NCI-H774 (cell line): ENCODE measurements around the gene KRTAP10-10.
"Not testable (repeated sequence)": the region's sequence is repeated elsewhere in the genome, so short reads cannot be mapped to it uniquely, and the experiment has no call there.

Source experiments
- DNase-seq: peaks from one replicate; lab custom pipeline; 2025; lab: John Stamatoyannopoulos, UW

KRTAP10-10 gene

DNA sequence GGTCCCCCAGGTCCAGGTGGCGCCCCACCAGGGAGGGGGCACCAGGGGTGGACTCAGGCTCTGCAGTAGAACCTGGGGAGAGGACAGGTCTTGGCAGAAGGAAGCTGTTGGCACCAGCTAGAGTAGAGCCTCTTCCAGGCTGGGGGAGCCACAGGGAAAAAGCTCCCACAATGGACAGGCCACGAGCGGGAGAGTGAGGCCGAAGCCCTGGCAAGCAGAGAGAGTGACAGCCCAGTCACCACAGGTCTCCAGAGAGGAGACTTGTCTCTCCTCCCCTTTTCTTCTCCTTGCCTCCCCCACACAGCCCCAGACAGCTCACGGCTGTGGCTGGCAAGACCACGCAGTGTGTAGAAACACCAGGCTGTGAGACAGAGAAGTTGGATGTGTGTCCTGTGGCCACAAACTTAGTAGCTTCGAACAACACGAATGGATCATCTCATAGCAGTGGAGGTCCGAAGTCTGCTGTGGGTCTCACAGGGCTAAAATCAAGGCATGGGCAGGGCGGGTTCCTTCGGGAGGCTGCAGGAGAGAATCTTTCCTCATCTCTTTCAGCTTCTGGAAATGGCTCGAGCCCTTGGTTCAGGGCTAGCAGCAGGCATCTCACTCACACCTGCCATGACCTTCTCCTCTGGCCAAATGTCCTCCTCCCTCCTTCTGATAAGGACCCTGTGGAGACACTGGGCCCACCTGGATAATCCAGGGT is 14.0 kb downstream of the KRTAP10-10 start:
- DNase-seq = no peak

DNA sequence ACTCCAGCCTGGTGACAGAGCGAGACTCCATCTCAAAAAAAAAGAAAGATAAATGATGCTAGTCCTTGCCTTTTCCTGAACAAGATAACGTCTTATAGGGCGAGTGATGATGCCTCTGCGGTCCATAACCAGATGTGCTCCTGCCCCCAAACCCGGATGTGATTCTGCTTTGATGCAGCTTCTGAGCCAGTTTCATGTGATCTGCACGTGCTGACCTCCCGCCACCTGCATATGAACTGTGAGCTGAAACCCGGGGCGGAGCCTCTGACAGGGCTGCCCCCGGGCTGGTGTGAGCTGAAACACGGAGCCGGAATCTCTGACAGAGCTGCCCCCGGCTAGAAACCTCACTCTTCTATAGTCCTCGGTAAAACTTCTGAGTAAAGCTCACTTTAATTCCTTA is 16.0 kb downstream of the KRTAP10-10 start:
- no peak for DNase-seq

DNA sequence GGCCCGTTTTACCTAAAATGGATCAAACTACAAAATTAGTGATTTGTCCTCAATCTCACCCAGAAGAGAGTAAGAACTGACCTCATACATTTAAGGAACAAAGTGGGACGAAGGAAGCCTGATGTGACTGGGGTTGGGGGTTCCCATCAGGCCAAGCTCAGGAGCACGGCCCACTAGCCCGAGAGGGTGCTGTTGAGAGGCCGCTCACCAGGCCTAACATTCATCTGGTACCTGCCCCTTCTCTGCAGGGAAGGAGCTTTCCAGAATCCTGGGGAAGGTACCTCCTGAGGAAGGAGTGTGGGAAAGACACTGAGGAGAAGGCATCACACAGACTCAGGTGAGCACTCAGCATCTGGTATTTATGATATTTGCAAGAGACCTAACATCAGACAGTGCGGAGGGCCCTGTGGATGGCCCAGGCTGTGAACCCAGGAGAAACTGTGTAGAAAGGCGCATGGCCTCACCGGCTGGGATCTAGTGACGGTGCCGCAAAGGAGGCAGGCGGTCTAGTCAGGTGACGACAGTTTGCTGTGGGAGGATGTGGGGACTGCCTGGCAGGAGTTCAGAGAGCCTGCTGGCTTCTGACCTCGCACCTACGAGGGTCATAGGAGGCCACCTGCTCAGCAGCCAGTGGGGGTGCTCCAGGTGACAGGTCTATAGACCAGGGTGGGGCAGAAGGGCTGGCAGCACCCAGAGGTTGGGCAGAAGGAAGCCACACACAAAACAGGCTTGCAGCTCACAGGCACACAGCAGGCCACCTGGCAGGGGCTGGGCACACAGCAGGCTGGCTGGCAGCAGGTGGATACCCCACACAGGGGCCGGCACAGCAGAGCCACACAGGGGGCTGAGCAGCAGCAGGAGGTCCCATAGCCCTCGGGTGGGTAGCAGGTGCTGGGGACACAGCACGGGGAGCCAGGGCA is 16.8 kb downstream of the KRTAP10-10 start:
- DNase-seq = no peak

DNA sequence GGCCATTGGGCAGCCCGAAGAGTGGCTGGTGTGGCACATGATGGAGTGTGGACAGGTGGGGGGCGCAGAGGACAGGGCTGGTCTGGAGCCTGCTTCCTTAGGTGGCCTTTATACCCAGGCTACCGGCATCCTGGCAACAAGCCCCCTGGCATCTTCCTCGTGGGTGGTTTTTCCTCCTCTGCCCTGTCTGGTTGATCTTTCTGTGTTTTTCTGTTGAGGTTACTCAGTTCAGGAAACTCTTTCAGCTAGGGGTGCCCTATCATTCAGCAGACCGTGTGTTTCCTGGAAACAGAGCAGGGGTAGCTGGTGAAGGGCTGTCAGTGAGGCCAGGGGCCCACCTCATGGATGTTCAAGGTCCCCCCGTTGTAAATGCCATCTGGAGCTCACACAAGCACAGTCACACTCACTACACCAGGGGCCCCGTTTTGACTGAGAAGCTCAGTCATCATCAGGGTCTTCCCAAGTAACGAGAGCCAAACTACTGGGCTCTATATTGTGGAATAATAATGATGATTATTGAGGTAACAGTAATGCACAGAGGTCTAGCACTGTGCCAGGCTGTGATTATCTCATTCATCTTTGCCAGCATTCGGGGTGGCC is 17.5 kb downstream of the KRTAP10-10 start, which contains the start of gene KRTAP12-4:
Gene KRTAP12-4, minus strand, starts transcription at position 84 of the 600 bp plus-strand sequence. Its CDS starts 45 bp downstream, at position 39.
- no peak for DNase-seq

DNA sequence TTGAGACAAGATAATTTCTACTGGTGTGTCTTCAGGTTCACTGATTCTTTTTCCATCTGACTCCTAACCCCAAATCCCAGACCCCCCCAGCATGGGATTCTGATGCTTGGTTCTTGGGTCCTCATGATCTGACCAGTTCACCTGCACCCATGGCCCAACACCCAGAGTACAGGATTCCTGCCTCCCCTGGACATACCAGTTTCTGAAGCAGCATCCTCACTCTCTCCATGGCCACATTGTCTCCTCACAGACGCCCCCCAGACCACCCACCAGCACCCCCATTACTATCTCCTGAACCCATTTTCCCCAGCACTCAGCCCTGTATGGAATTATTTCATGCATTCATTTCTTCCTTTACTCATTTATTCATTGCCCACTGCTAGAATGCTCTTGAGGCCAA is 19.7 kb downstream of the KRTAP10-10 start:
- no peak for DNase-seq

DNA sequence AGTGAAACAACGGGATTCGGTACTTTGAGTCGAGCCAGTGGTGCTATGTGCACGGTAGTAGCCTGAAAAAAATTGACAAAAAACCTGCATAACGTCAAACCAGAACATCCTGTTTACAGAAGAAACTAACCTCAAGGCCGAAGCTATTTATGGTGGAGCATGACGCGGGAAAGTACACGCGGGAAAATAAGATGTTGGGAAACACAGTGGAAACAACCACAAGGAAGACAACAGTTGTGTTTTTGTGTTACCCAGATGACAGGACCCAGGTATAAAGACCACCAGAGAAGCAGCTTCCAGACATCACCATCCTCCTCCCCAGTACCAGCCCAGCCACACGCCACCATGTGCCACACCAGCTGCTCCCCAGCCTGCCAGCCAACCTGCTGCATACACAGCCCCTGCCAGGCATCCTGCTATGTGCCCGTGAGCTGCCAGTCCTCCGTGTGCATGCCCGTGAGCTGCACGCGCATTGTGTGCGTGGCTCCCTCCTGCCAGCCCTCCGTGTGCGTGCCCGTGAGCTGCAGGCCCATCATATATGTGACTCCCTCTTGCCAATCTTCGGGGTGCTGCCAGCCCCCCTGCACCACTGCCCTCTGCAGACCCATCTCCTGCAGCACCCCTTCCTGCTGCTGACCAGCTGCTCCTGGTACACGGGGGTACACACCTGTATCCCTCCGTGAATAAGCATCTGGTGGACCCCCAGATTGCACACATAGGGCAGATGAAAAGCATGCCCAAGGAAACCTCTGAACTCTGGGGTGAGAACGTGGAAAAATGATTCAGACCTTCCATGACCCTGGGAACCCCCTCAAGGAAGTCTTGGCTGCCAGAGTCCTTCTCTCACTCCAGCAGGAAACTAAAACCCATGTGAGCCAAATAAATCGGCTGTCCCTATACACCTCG is 20.7 kb downstream of the KRTAP10-10 start, which contains the start of gene KRTAP12-3:
Gene KRTAP12-3, plus strand, starts transcription at position 298 of the 906 bp plus-strand sequence. Its CDS starts 48 bp downstream, at position 346.
- DNase-seq = no peak

DNA sequence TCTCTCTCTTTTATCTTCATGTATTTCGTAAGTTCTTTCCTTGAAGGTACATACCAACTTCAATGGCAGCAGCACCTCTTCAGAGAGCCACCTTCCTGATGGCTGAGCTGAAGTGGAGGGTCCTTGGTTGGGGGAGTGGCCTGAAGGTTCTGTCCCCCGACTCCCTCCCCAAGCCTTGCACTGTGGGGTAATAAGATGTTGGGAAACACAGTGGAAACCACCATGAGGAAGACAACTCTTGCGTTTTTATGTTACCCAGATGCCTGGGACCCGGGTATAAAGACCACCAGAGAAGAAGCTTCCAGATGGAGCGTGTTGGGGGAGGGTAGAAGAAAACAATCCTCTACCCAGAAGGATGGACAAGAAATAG is 21.4 kb downstream of the KRTAP10-10 start:
- no peak for DNase-seq

DNA sequence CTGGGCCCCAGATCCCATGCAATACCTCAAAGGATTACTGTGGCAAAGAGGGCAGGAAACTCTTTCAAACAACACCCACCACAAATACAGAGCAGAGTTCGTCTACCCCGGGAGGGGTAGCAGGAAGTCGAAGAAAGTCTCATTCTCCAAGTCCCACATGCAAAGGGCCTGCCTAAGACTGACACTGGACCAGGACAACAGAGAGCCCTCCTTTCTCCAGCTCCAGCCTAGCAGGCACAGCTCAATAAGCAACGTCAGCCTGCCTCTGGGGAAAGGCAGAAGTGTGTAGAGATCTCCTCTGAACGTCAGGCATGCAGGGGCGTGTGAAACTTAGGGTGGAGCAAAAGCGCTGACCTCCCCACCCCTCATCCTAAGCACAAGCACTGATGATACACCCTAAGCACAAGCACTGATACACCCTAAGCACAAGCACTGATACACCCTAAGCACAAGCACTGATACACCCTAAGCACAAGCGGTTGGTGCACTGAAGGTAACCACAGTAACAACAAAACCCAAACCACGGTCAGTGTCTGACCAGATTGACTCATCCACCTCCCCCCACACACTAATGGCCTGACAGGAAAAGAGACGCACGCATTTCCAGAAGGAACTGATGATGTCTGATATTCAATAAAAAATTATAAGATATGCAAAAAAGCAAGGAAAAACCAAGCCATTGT is 21.9 kb downstream of the KRTAP10-10 start:
- DNase-seq = no peak

DNA sequence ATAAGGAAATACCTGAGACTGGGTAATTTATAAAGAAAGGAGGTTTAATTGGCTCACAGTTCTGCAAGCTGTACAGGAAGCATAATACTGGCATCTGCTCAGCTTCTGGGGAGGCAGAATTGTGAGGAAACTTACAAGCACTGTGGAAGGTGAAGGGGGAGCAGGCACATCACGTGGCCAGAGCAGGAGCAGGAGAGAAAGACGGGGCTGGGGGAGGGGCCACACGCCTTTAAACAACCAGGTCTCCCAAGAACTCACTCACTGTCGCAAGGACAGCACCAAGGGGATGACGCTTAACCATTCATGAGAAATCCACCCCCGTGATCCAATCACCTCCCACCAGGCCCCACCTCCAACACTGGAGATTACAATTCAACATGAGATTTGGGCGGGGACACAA is 24.4 kb downstream of the KRTAP10-10 start:
- DNase-seq = not testable (repeated sequence)

DNA sequence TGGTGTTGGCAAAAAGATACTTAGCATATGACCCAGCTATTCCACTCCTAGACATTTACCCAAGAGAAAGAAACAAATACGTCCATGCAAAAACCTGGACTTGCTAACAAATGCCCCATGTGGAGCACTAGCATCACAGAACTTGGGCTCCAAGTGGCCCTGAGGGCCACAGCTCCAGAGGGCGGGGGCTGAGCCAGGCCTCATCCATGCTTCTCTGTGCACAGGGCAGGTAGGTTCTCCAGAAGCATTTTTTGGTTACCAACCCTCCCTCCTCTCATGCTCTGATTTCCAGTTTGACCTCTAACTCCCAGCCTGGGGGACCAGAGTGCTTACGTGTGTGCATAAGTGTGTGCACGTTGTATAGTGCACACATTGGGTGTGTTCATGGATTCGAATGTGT is 27.5 kb downstream of the KRTAP10-10 start:
- DNase-seq = no peak

DNA sequence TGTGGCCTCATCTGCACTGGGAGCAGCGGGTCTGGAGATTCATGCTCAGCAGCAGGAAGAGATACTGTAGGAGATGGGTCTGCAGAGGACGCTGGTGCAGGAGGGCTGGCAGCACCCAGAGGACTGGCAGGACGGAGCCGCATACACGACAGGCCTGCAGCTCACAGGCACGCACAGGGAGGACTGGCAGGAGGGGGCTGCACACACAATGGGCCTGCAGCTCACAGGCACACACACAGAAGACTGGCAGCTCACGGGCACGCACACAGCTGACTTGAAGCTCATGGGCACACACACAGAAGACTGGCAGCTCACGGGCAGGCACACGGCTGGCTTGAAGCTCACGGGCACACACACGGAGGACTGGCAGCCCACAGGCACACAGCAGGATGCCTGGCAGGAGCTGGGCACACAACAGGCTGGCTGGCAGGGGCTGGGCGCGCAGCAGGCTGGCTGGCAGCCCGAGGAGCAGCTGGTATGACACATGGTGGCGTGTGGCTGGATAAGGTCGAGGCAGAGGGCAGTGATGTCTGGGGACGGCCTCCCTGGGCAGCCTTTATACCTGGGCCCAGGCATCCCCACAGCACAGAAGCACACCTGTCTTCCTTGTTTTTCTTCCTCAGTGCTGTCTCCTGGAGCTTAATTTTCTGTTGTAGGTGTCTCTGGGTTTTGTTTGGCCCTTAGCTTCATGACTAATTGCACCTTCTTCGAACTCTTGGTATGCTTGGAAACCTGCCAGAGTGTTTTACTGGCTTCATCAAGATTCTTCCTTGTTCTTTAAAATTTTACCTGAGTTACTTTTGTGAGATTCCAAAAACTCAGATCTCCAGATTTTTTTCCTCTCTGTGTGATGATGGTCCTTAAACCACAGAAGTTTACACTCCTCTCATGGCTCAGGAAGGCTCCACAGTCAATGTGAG is 29.5 kb downstream of the KRTAP10-10 start, which contains the start of gene KRTAP12-2:
Gene KRTAP12-2, minus strand, starts transcription at position 527 of the 920 bp plus-strand sequence. Its CDS starts 41 bp downstream, at position 486.
- DNase-seq = no peak

DNA sequence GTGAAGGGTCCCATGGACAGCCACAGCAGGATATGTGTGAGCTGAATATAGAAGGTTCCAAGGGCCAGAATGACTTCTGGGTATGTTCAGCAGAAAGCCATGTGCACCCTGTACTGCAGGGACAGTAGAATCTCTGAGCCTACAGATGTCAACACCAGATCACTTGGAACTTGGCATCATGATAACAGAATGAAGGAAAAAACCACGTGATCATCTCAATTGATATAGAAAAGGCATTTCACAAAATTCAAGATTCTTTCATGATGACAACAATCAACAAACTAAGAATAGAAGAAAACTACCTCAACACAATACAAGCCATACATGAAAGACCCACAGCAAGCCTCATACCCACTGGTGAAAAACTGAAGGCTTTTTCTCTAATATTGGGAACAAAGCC is 30.5 kb downstream of the KRTAP10-10 start:
- DNase-seq = no peak

DNA sequence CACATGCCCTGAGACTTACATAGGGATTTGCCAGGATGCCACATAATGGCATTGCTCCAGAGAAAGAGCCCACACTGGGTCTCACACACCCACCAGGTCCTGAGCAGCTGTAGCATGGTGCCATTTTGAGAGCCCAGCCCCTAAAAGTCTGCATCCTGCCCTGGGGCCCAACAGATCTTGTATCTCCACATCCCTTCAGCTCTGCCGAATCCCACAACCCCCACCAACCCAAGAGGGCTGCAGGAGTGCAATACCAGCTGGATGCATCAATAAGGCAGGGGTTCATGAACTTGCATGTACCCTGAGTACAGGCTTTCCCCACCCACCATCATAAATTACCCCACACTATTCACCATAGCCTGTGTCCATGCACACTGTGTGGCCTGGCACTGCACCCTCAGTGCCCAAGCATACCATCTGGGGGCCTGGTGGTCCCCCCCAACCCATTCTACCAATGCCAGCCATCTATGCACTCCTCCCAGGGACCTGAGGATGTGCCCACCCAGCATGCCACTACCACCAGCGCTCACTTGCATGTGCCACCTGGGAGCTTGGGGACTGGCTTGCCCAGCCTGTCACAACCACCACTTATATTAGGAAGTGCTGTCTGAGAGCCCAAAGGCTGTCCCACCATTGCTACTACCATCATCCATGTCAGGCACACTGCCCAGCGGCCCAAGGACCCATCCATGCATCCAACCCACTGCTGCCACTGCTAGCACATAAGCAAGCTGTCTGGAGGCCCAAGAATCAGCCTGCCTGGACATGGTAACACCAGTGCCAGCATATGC is 33.7 kb downstream of the KRTAP10-10 start:
- no peak for DNase-seq

DNA sequence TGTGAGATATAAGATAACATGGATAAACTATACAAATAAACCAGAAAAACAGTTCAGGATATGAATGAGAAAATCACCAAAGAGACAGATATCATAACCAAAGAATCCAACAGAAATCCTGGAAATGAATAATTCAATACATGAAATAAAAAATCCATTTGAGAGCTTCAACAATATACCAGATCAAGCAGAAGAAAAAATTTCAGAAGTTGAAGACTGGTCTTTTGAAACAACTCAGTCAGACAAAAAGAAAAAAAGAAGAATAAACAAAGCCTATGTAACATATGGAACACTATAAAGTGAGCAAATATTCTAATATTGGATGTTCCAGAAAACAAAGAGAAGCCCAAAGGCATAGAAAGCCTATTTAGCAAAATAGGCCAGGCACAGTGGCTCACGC is 34.8 kb downstream of the KRTAP10-10 start:
- no peak for DNase-seq

DNA sequence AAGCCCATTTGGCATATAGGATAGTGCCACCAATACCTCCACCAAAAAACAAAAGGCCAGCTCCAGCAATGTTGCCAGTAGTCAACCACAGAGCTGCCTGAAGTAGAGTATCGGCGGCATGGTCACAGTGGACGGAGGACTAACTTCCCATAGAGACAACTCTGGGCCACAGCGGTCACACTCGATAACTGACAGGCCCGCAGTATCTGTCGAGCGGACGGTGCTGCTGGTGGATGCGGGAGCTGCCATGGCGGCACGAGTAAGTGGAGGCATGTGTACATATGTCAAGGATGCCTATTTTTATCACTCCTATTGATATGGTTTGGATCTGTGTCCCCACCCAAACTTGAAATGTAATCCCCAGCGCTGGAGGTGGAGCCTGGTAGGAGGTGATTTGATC is 40.7 kb downstream of the KRTAP10-10 start:
- DNase-seq = no peak

DNA sequence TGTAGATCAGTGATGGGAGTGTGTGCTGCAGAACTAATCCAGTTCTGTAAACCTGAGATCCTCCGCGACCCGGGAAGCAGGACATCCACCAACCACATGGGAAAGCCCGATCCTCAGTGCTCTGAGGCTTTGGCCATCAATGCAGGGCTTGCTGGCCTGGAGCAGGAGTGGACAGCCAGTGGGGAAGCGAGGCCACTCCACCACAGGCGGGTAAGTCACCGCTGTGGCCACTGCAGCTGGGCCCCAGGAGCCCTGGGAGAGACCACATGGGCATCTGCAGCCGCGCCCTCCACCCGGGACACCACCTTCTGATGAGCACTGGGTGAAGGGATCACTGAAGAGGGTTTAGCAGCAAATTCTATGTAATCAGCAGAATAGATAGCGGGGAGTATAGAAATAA is 44.0 kb downstream of the KRTAP10-10 start:
- no peak for DNase-seq

DNA sequence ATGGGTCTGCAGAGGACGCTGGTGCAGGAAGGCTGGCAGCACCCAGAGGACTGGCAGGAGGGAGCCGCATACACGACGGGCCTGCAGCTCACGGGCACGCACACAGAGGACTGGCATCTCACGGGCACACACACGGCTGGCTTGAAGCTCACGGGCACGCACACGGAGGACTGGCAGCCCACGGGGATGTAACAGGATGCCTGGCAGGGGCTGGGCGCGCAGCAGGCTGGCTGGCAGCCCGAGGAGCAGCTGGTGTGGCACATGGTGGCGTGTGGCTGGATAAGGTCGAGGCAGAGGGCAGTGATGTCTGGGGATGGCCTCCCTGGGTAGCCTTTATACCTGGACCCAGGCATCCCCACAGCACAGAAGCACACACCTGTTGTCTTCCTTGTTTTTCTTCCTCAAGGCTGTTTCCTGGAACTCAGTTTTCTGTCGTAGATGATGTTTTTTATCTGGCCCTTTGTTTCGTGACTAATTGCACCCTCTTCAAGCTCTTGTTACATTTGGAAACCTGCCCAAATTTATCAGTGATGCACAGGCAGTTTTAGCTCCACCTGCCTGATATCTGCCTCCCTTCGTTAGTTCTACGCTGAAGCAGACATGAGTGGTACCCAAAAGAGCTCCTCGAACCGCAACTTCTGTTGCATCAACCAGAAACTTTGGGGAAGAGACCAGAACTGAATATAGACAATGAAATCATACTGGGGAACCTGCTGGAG is 44.9 kb downstream of the KRTAP10-10 start, which contains the start of gene KRTAP12-1:
Gene KRTAP12-1, minus strand, starts transcription at position 303 of the 719 bp plus-strand sequence. Its CDS starts 40 bp downstream, at position 263.
- DNase-seq = peak; percentile 4

DNA sequence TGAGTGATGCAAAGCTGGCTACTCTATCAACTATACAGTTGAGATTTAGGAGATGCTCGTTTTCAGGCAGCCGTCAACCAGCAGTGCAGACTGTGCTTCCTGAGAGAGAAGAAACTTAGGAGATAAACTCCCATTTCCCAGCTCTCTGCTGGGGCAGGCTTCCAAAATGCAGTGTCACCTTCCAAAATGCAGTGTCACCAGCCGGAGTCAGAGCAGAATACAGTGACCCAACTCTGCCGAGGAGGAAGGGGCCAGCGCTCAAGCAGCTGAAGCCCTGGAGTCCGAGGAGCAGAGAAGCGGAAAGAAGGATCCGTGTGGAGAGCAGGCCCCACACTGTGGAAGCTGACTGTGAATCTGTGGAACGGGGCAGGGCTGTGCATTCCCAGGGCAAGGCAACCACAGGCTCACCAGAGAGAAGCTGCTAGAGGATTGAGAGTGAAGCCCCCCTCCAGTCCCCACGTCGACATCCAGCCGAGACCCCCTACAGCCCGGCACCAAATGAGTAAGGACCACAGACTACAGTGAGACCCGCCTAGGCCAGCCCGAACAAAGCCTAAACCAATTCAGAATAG is 45.5 kb downstream of the KRTAP10-10 start:
- DNase-seq = no peak
